Thyroid gland (tissue), 4 donors: ENCODE measurements around the gene HOXD12.

Source experiments
- POLR2A ChIP-seq, 2 donors: fragments of 450-650 bp; IDR thresholded peaks; one replicate each; pipeline ENCODE4 v1.6.1; 2017; ENCODE audit warnings: antibody characterized with exemption in 2 of 2, mild to moderate bottlenecking in 2 of 2, moderate library complexity in 1 of 2
- TF ChIP-seq, protein P1 (sequence below), 6 experiments: fragments of 200-600 bp in 3 of 6; fragments of 450-650 bp in 3 of 6; sonication (generic) in 3 of 6; IDR thresholded peaks; one replicate each; pipeline ENCODE4 v1.5.1; 2016 to 2019; ENCODE audit warnings: antibody characterized with exemption in 6 of 6, mild to moderate bottlenecking in 2 of 6, inconsistent platforms in 1 of 6, moderate library complexity in 1 of 6

GRCh38 chr2:176136374-176137251 is 37.0 kb downstream of the HOXD12 start:
- TF ChIP-seq, protein P1, sequence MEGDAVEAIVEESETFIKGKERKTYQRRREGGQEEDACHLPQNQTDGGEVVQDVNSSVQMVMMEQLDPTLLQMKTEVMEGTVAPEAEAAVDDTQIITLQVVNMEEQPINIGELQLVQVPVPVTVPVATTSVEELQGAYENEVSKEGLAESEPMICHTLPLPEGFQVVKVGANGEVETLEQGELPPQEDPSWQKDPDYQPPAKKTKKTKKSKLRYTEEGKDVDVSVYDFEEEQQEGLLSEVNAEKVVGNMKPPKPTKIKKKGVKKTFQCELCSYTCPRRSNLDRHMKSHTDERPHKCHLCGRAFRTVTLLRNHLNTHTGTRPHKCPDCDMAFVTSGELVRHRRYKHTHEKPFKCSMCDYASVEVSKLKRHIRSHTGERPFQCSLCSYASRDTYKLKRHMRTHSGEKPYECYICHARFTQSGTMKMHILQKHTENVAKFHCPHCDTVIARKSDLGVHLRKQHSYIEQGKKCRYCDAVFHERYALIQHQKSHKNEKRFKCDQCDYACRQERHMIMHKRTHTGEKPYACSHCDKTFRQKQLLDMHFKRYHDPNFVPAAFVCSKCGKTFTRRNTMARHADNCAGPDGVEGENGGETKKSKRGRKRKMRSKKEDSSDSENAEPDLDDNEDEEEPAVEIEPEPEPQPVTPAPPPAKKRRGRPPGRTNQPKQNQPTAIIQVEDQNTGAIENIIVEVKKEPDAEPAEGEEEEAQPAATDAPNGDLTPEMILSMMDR (IDR thresholded peaks at IDR 0.05): no peak
- TF ChIP-seq POLR2A (IDR thresholded peaks at IDR 0.05): no peak
